Subcutaneous abdominal adipose tissue (tissue), 5 donors: ENCODE measurements around the gene MPRIP.

Experiments
- H3K27ac ChIP-seq: one replicate; pipeline ENCODE4 v1.7.0; 2013; ENCODE audit warnings: low read depth, mild to moderate bottlenecking, inconsistent platforms, low read length, moderate library complexity
- H3K27me3 ChIP-seq, 5 donors: one replicate each; pipeline ENCODE4 v1.7.0; 2013; ENCODE audit warnings: low read length in 5 of 5, inconsistent platforms in 1 of 5; ENCODE audit not compliant: control insufficient read depth in 5 of 5, insufficient read depth in 4 of 5
- H3K36me3 ChIP-seq, 5 donors: one replicate each; pipeline ENCODE4 v1.7.0; 2013; ENCODE audit warnings: low read length in 5 of 5; ENCODE audit not compliant: control insufficient read depth in 5 of 5, insufficient read depth in 5 of 5
- H3K4me1 ChIP-seq, 5 donors: one replicate each; pipeline ENCODE4 v1.7.0; 2013; ENCODE audit warnings: low read length in 5 of 5, mild to moderate bottlenecking in 3 of 5, moderate library complexity in 1 of 5; ENCODE audit not compliant: control insufficient read depth in 5 of 5, insufficient read depth in 5 of 5
- H3K4me3 ChIP-seq, 5 donors: one replicate each; pipeline ENCODE4 v1.7.0; 2013; ENCODE audit warnings: low read length in 5 of 5, low read depth in 1 of 5
- H3K9ac ChIP-seq, 5 donors: one replicate each; pipeline ENCODE4 v1.7.0; 2013; ENCODE audit warnings: low read length in 5 of 5, mild to moderate bottlenecking in 4 of 5, moderate library complexity in 3 of 5
- H3K9me3 ChIP-seq, 5 donors: one replicate each; pipeline ENCODE4 v1.7.0; 2013; ENCODE audit warnings: low read length in 5 of 5; ENCODE audit not compliant: control insufficient read depth in 5 of 5
- donor health status: healthy.
- donor health status: healthy.
- donor health status: healthy.
- donor health status: healthy.
- donor health status: healthy.

The MPRIP gene

GRCh38 chr17:17022011-17022410 is 20.2 kb upstream of the MPRIP start:
- Histone ChIP-seq H3K9me3 (no peaks in the 10 kb centered on the region), H3K27ac (peak overlapping the region; percentile 49), H3K4me3 (no peak overlapping the region), H3K4me1 (peaks cover 7 to 27% (median 12%) of the 10 kb centered on the region in 5 donors), H3K27me3 (no peaks in the 10 kb centered on the region), H3K36me3 (no peaks in the 10 kb centered on the region), H3K9ac (peak overlapping the region in 2 of 5 donors; percentile 6 to 48)

- H3K9ac ChIP-seq = no peak overlapping the region
- H3K27me3 ChIP-seq = no peaks in the 10 kb centered on the region
- H3K36me3 ChIP-seq = no peaks in the 10 kb centered on the region
- H3K4me3 ChIP-seq = no peak overlapping the region
- H3K27ac ChIP-seq = no peak overlapping the region
- H3K4me1 ChIP-seq = peaks cover 7 to 27% (median 12%) of the 10 kb centered on the region in 5 donors
- no peaks in the 10 kb centered on the region for H3K9me3 ChIP-seq
Observed at GRCh38 chr17:17022456-17022855, 19.8 kb upstream of the MPRIP start.

- Histone ChIP-seq H3K4me3 (no peak overlapping the region), H3K4me1 (peaks cover 9 to 42% (median 21%) of the 10 kb centered on the region in 5 donors), H3K27ac (no peak overlapping the region), H3K9ac (no peak overlapping the region), H3K9me3 (no peaks in the 10 kb centered on the region), H3K36me3 (no peaks in the 10 kb centered on the region), H3K27me3 (peaks cover 0 to 2% (median 0%) of the 10 kb centered on the region in 5 donors)
Observed at GRCh38 chr17:17024778-17025300, 17.4 kb upstream of the MPRIP start.

GRCh38 chr17:17025621-17026020 is 16.6 kb upstream of the MPRIP start:
- Histone ChIP-seq H3K9me3 (no peaks in the 10 kb centered on the region), H3K9ac (no peak overlapping the region), H3K4me3 (no peak overlapping the region), H3K4me1 (peaks cover 9 to 41% (median 21%) of the 10 kb centered on the region in 5 donors), H3K36me3 (no peaks in the 10 kb centered on the region), H3K27ac (no peak overlapping the region), H3K27me3 (peaks cover 0 to 2% (median 0%) of the 10 kb centered on the region in 5 donors)

- Histone ChIP-seq H3K9me3 (no peaks in the 10 kb centered on the region), H3K36me3 (no peaks in the 10 kb centered on the region), H3K9ac (no peak overlapping the region), H3K27ac (no peak overlapping the region), H3K4me3 (no peak overlapping the region), H3K4me1 (peaks cover 5 to 39% (median 25%) of the 10 kb centered on the region in 5 donors), H3K27me3 (peaks cover 0 to 2% (median 0%) of the 10 kb centered on the region in 5 donors)
Observed at GRCh38 chr17:17026163-17026562, 16.1 kb upstream of the MPRIP start.

GRCh38 chr17:17027442-17028058 is 14.7 kb upstream of the MPRIP start:
- H3K4me3 ChIP-seq = no peak overlapping the region
- H3K27me3 ChIP-seq = peaks cover 0 to 2% (median 0%) of the 10 kb centered on the region in 5 donors
- H3K4me1 ChIP-seq = peaks cover 5 to 40% (median 26%) of the 10 kb centered on the region in 5 donors
- H3K36me3 ChIP-seq = no peaks in the 10 kb centered on the region
- H3K9me3 ChIP-seq = no peaks in the 10 kb centered on the region
- no peak overlapping the region for H3K9ac ChIP-seq
- H3K27ac ChIP-seq = no peak overlapping the region

- no peak overlapping the region for H3K9ac ChIP-seq
- peaks cover 0 to 2% (median 0%) of the 10 kb centered on the region in 5 donors for H3K27me3 ChIP-seq
- no peaks in the 10 kb centered on the region for H3K36me3 ChIP-seq
- H3K4me3 ChIP-seq = no peak overlapping the region
- H3K4me1 ChIP-seq = peaks cover 5 to 40% (median 27%) of the 10 kb centered on the region in 5 donors
- H3K9me3 ChIP-seq = no peaks in the 10 kb centered on the region
- no peak overlapping the region for H3K27ac ChIP-seq
Observed at GRCh38 chr17:17028059-17028877, 14.0 kb upstream of the MPRIP start.

- no peaks in the 10 kb centered on the region for H3K9me3 ChIP-seq
- no peak overlapping the region for H3K4me3 ChIP-seq
- peaks cover 5 to 40% (median 27%) of the 10 kb centered on the region in 5 donors for H3K4me1 ChIP-seq
- peaks cover 0 to 2% (median 0%) of the 10 kb centered on the region in 5 donors for H3K27me3 ChIP-seq
- no peak overlapping the region for H3K9ac ChIP-seq
- no peaks in the 10 kb centered on the region for H3K36me3 ChIP-seq
- H3K27ac ChIP-seq = no peak overlapping the region
Observed at GRCh38 chr17:17028878-17029535, 13.2 kb upstream of the MPRIP start.

GRCh38 chr17:17029938-17030337 is 12.3 kb upstream of the MPRIP start:
- H3K27ac ChIP-seq = no peak overlapping the region
- H3K27me3 ChIP-seq = peaks cover 0 to 2% (median 0%) of the 10 kb centered on the region in 5 donors
- H3K4me1 ChIP-seq = peaks cover 5 to 37% (median 26%) of the 10 kb centered on the region in 5 donors
- no peaks in the 10 kb centered on the region for H3K9me3 ChIP-seq
- no peak overlapping the region for H3K9ac ChIP-seq
- H3K4me3 ChIP-seq = no peak overlapping the region
- no peaks in the 10 kb centered on the region for H3K36me3 ChIP-seq
